OCI-LY7 (cell line): Measurements from ENCODE around the gene MED27. TPM values are rescaled to one million over a fixed set of nuclear protein-coding genes. Genes with fewer than 3 reads are reported as not detected.

Experiments
- BruUV-seq: library from RNA; stranded (reverse); fragments of 400-500 nt; replicated peaks from 2 replicates; lab custom pipeline; 2021; lab: Mats Ljungman, UMichigan
- CTCF ChIA-PET: fragments of 300-600 bp; sonication (Branson Sonifier 250); formaldehyde crosslinking; loops from one replicate; lab custom pipeline; 2022; ENCODE audit warnings: antibody characterized with exemption; ENCODE audit not compliant: unreplicated experiment; lab: Charles Lee
- POLR2A ChIA-PET: fragments of 300-600 bp; sonication (Branson Sonifier 250); formaldehyde crosslinking; loops from one replicate; lab custom pipeline; 2022; ENCODE audit warnings: antibody characterized with exemption; lab: Charles Lee
- DNase-seq: peaks from one replicate; pipeline ENCODE4 v3.0.0-alpha.2; 2015; ENCODE audit warnings: low spot score
- H2AFZ ChIP-seq: fragments of 200-600 bp; sonication (generic), shearing (Covaris generic); 2 replicates; pipeline ENCODE4 v1.6.1; 2014; ENCODE audit warnings: mild to moderate bottlenecking, antibody characterized with exemption, low read length, moderate library complexity
- H3K27ac ChIP-seq: fragments of 200-600 bp; sonication (generic); 2 replicates; pipeline ENCODE4 v1.5.1; 2014; ENCODE audit warnings: mixed run types, low read depth, mild to moderate bottlenecking, moderate library complexity, low read length, inconsistent platforms; ENCODE audit not compliant: poor library complexity, severe bottlenecking
- H3K36me3 ChIP-seq: fragments of 200-600 bp; sonication (generic); 2 replicates; pipeline ENCODE4 v1.6.1; 2014; ENCODE audit warnings: mild to moderate bottlenecking, antibody characterized with exemption, low read length, moderate library complexity, mixed read lengths; ENCODE audit not compliant: insufficient read depth
- H3K4me1 ChIP-seq: fragments of 200-600 bp; sonication (generic); 2 replicates; pipeline ENCODE4 v1.5.1; 2014; ENCODE audit warnings: mild to moderate bottlenecking, low read length; ENCODE audit not compliant: insufficient read depth, poor library complexity, severe bottlenecking
- H3K4me2 ChIP-seq: fragments of 200-600 bp; sonication (generic); 2 replicates; pipeline ENCODE4 v1.6.1; 2014; ENCODE audit warnings: mild to moderate bottlenecking, low read length
- H3K4me3 ChIP-seq: fragments of 200-600 bp; sonication (generic); 2 replicates; pipeline ENCODE4 v1.5.1; 2014; ENCODE audit warnings: mild to moderate bottlenecking, low read depth, low read length; ENCODE audit not compliant: poor library complexity, severe bottlenecking
- H3K79me2 ChIP-seq: fragments of 200-600 bp; sonication (generic); 2 replicates; pipeline ENCODE4 v1.6.1; 2016; ENCODE audit warnings: low read depth, mild to moderate bottlenecking, low read length, moderate library complexity, mixed read lengths; ENCODE audit not compliant: insufficient read depth
- H3K9me2 ChIP-seq: fragments of 200-600 bp; sonication (generic); 2 replicates; pipeline ENCODE4 v1.6.1; 2016; ENCODE audit warnings: mild to moderate bottlenecking, low read length, mixed read lengths; ENCODE audit not compliant: insufficient read depth
- H3K9me3 ChIP-seq: fragments of 200-600 bp; sonication (generic); 2 replicates; pipeline ENCODE4 v1.6.1; 2014; ENCODE audit warnings: mild to moderate bottlenecking, mixed run types, low read length, mixed read lengths
- H4K20me1 ChIP-seq: fragments of 200-600 bp; sonication (generic); 2 replicates; pipeline ENCODE4 v1.6.1; 2014; ENCODE audit warnings: mild to moderate bottlenecking, antibody characterized with exemption, low read length, moderate library complexity, mixed read lengths; ENCODE audit not compliant: insufficient read depth
- CTCF ChIP-seq: fragments of 200-600 bp; sonication (generic); conservative IDR thresholded peaks from 2 replicates; pipeline ENCODE4 v1.5.1; 2014; ENCODE audit warnings: mild to moderate bottlenecking, antibody characterized with exemption, low read length, moderate library complexity, mixed read lengths
- EZH2phosphoT487 ChIP-seq: fragments of 200-600 bp; sonication (generic); IDR thresholded peaks from 2 replicates; pipeline ENCODE4 v1.6.1; 2018; ENCODE audit warnings: low read depth, borderline replicate concordance, mild to moderate bottlenecking, mixed run types, antibody characterized with exemption, low read length, moderate library complexity, mixed read lengths
- intact Hi-C: fragments of 100-400 bp; cut with micrococcal nuclease; formaldehyde crosslinking; loops from one replicate; pipeline ENCODE4 v1.10.0; 2022; ENCODE audit not compliant: unreplicated experiment
- total RNA-seq, 2 experiments: library from RNA; depleted of rRNA in 1 of 2; stranded (reverse); fragments of >200 nt in 1 of 2; shearing (Covaris generic) in 1 of 2; gene quantifications; 2 replicates each; pipeline ENCODE4 v1.2.3, GENCODE V29; 2014 to 2022

MED27 gene
- total RNA-seq, 2 experiments from 2014 or later: 23.1 to 32.6 TPM

GRCh38 chr9:132025766-132026165 lies 53.9 kb downstream of the MED27 start:
- intact Hi-C loops: no loop called here
- Histone ChIP-seq H2AFZ (no peak overlapping the region), H3K79me2 (no peaks in the 10 kb centered on the region), H3K4me3 (no peak overlapping the region), H4K20me1 (peaks cover 10% of the 10 kb centered on the region; the same call in 1 of the 2 replicates), H3K4me2 (no peak overlapping the region), H3K4me1 (no peaks in the 10 kb centered on the region), H3K36me3 (no peaks in the 10 kb centered on the region), H3K9me2 (no peaks in the 10 kb centered on the region), H3K27ac (no peak overlapping the region), H3K9me3 (no peaks in the 10 kb centered on the region)
- ChIA-PET CTCF (no interaction called here), POLR2A (no interaction called here)
- no peak for TF ChIP-seq EZH2phosphoT487
- TF ChIP-seq CTCF: no peak
- no TSS peak for BruUV-seq
- no peak for DNase-seq

- TF ChIP-seq EZH2phosphoT487 (no peak), CTCF (no peak)
- BruUV-seq: no TSS peak
- Histone ChIP-seq H3K79me2 (no peaks in the 10 kb centered on the region), H2AFZ (no peak overlapping the region), H3K4me2 (no peak overlapping the region), H3K4me3 (no peak overlapping the region), H3K27ac (no peak overlapping the region), H3K36me3 (no peaks in the 10 kb centered on the region), H3K9me3 (no peaks in the 10 kb centered on the region), H3K4me1 (no peaks in the 10 kb centered on the region), H4K20me1 (peaks cover 8% of the 10 kb centered on the region; the same call in 1 of the 2 replicates), H3K9me2 (no peaks in the 10 kb centered on the region)
- ChIA-PET CTCF (no interaction called here), POLR2A (no interaction called here)
- no peak for DNase-seq
- intact Hi-C loops: no loop called here
Observed at GRCh38 chr9:132024589-132024988, 55.1 kb downstream of the MED27 start.

GRCh38 chr9:132023419-132024180 lies 56.1 kb downstream of the MED27 start:
- intact Hi-C loops: no loop called here
- H3K4me2 ChIP-seq: no peak overlapping the region
- H3K4me3 ChIP-seq: no peak overlapping the region
- H3K9me2 ChIP-seq: no peaks in the 10 kb centered on the region
- no peaks in the 10 kb centered on the region for H3K36me3 ChIP-seq
- H3K4me1 ChIP-seq: no peaks in the 10 kb centered on the region
- no TSS peak for BruUV-seq
- H2AFZ ChIP-seq: no peak overlapping the region
- TF ChIP-seq EZH2phosphoT487 (no peak), CTCF (no peak)
- no peaks in the 10 kb centered on the region for H3K9me3 ChIP-seq
- no peaks in the 10 kb centered on the region for H3K79me2 ChIP-seq
- H3K27ac ChIP-seq: no peak overlapping the region
- H4K20me1 ChIP-seq: peaks cover 5% of the 10 kb centered on the region; the same call in 1 of the 2 replicates
- DNase-seq: no peak
- POLR2A ChIA-PET: interaction anchor here (0.6 to 1.1 kb wide), 2 partner anchors 9 to 1221 kb away, joined by 3 read pairs; no protein-coding TSS in a partner anchor
- CTCF ChIA-PET: no interaction called here
